C4-2B (cell line): ENCODE data around the gene COQ8A.

ENCODE experiments used
- H3K27ac ChIP-seq: fragments of 450-650 bp; 2 replicates; pipeline ENCODE4 v1.5.1; 2017
- CTCF ChIP-seq: fragments of 450-650 bp; conservative IDR thresholded peaks from 2 replicates; pipeline ENCODE4 v1.5.1; 2017; ENCODE audit warnings: mild to moderate bottlenecking
- ZFX ChIP-seq: fragments of 450-650 bp; IDR thresholded peaks from 2 replicates; pipeline ENCODE4 v1.6.1; 2017

The COQ8A gene

GRCh38 chr1:226983247-226983991 lies 43.3 kb downstream of the COQ8A start:
- TF ChIP-seq ZFX (no peak), CTCF (no peak)
- H3K27ac ChIP-seq = no peak overlapping the region

GRCh38 chr1:226983992-226984364 lies 43.9 kb downstream of the COQ8A start:
- TF ChIP-seq CTCF (no peak), ZFX (no peak)
- no peak overlapping the region for H3K27ac ChIP-seq

GRCh38 chr1:226984521-226985238 lies 44.6 kb downstream of the COQ8A start:
- TF ChIP-seq ZFX (no peak), CTCF (no peak)
- no peak overlapping the region for H3K27ac ChIP-seq

- TF ChIP-seq CTCF (no peak), ZFX (no peak)
These were observed 45.2 kb downstream of the COQ8A start for GRCh38 chr1:226985239-226985838.

GRCh38 chr1:226985839-226986463 lies 45.9 kb downstream of the COQ8A start:
- H3K27ac ChIP-seq = peak overlapping the region; percentile 77; the same call in 1 of the 2 replicates
- TF ChIP-seq CTCF (no peak), ZFX (no peak)

More at GRCh38 chr1:226985239-226985838, 45.2 kb downstream of the COQ8A start:
- H3K27ac ChIP-seq = no peak overlapping the region

GRCh38 chr1:226986496-226987178 lies 46.5 kb downstream of the COQ8A start:
- H3K27ac ChIP-seq = peak overlapping the region; percentile 77
- TF ChIP-seq ZFX = no peak
- TF ChIP-seq CTCF = no peak
